ENCODE measurements around the gene DLG4.

The DLG4 gene

GRCh38 chr17:7219812-7220592 lies at the start of gene DLG4, which contains the start of gene ACADVL:
Gene DLG4 (minus strand): TSS chr17:7219836.
Gene ACADVL (plus strand): TSS chr17:7219938. CDS start chr17:7219985, 47 bp downstream.
- peak; percentile 83 for DNase-seq (ENCODE audit: low spot score)

GRCh38 chr17:7266784-7267183 lies 47.1 kb upstream of the DLG4 start:
- DNase-seq (ENCODE audit: low spot score) = no peak

- no peak for DNase-seq (ENCODE audit: low spot score)
These were observed 44.1 kb upstream of the DLG4 start for GRCh38 chr17:7263801-7264078.

GRCh38 chr17:7262935-7263800 lies 43.5 kb upstream of the DLG4 start:
- peak; percentile 2 for DNase-seq (ENCODE audit: low spot score)

- no peak for DNase-seq (ENCODE audit: low spot score)
These were observed 42.7 kb upstream of the DLG4 start, which contains the start of gene CLDN7 for GRCh38 chr17:7262192-7262934. Gene CLDN7 (minus strand): TSS chr17:7262478. CDS start chr17:7262043, 435 bp downstream.

- no peak for DNase-seq (ENCODE audit: low spot score)
These were observed 41.9 kb upstream of the DLG4 start for GRCh38 chr17:7261379-7262191.

GRCh38 chr17:7260651-7261378 lies 41.2 kb upstream of the DLG4 start:
- peak; percentile 25 for DNase-seq (ENCODE audit: low spot score)

- peak; percentile 2 for DNase-seq (ENCODE audit: low spot score)
These were observed 40.5 kb upstream of the DLG4 start for GRCh38 chr17:7260151-7260550.

GRCh38 chr17:7259555-7259889 lies 39.9 kb upstream of the DLG4 start:
- DNase-seq (ENCODE audit: low spot score) = no peak

- DNase-seq (ENCODE audit: low spot score) = peak; percentile 51
These were observed 39.3 kb upstream of the DLG4 start for GRCh38 chr17:7258731-7259554.

GRCh38 chr17:7256766-7257456 lies 37.3 kb upstream of the DLG4 start:
- no peak for DNase-seq (ENCODE audit: low spot score)

GRCh38 chr17:7254511-7254910 lies 34.9 kb upstream of the DLG4 start:
- no peak for DNase-seq (ENCODE audit: low spot score)

- DNase-seq (ENCODE audit: low spot score) = no peak
These were observed 33.4 kb upstream of the DLG4 start for GRCh38 chr17:7253082-7253481.

- peak; percentile 90 for DNase-seq (ENCODE audit: low spot score)
These were observed 32.8 kb upstream of the DLG4 start, which contains the start of gene ELP5 for GRCh38 chr17:7252176-7253043. Gene ELP5 (plus strand): TSS chr17:7252215. CDS start chr17:7252551, 336 bp downstream.

GRCh38 chr17:7251661-7252175 lies 32.1 kb upstream of the DLG4 start, which contains the start of gene CTDNEP1:
Gene CTDNEP1 (minus strand): TSS chr17:7251734. CDS start chr17:7251296, 438 bp downstream.
- DNase-seq (ENCODE audit: low spot score) = peak; percentile 99

- DNase-seq (ENCODE audit: low spot score) = peak; percentile 11
These were observed 31.3 kb upstream of the DLG4 start for GRCh38 chr17:7250695-7251627.

- no peak for DNase-seq (ENCODE audit: low spot score)
These were observed 30.2 kb upstream of the DLG4 start for GRCh38 chr17:7249830-7250229.

Measured in hematopoietic multipotent progenitor cell treated with erythropoietin and hydrocortisone succinate and interleukin-3 and kit ligand, for 15 days (in vitro differentiated cells).